Measurements from ENCODE around the gene GALNT2. TPM values are rescaled to one million over a fixed set of nuclear protein-coding genes. Genes with fewer than 3 reads are reported as not detected.

GALNT2 gene
- total and polyA plus RNA-seq, 2 of the 13 experiments (the other 11 are each of a cell fraction or from before 2014, with no cell fraction given), result 39.3 to 39.6 TPM

DNA sequence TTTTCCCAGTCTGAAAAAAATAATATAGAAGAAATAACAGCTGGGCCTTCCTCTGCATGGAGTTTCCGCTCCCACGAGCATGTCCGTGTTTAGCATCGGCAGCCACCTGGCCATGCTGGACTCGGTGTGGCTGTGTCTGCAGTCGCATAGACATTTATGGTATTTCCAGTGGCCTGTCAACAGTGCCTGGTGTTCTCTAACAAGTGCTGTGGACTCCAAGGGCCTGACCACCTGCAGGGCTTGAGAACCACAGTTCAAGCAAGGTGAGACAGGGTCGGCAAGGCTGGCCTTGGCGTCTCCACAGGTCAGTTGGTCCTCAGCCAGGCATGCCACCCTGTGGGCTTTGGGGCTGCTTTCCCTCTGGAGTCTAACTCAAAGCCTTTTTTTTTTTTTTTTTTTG lies 234.3 kb downstream of the GALNT2 start:
- DNase-seq (ENCODE audit: low spot score), result no peak
- 43% methylated on average over 7 of the region's 8 CpGs for WGBS (ENCODE audit: low lambda C conversion rate)
- H3K27ac ChIP-seq (ENCODE audit: extremely low read length, insufficient read depth, low read length), result no peak overlapping the region
- no peak for FAIRE-seq
- POLR2A ChIA-PET, result no interaction called here
- intact Hi-C loops (cut with micrococcal nuclease; ENCODE audit: unreplicated experiment), result no loop called here
- H2AFZ ChIP-seq (ENCODE audit: low read length), result no peak overlapping the region
- H3K9me3 ChIP-seq (ENCODE audit: low read length), result no peaks in the 10 kb centered on the region
- H3K27me3 ChIP-seq (ENCODE audit: control insufficient read depth in 1 of 2, insufficient read depth in 2 of 2, low read length in 2 of 2), result no peaks in the 10 kb centered on the region; a peak in 1 of 5 replicates
- H3K4me1 ChIP-seq (ENCODE audit: insufficient read depth, low read length), result peaks cover 30% of the 10 kb centered on the region
- TF ChIP-seq POLR2A (IDR thresholded peaks at IDR 0.05; ENCODE audit: insufficient read depth in 1 of 2, low read depth in 2 of 2, low read length in 2 of 2), result no peak
- no peak for TF ChIP-seq CHD4 (IDR thresholded peaks at IDR 0.05; ENCODE audit: borderline replicate concordance, low read length)
- TF ChIP-seq, protein P1, sequence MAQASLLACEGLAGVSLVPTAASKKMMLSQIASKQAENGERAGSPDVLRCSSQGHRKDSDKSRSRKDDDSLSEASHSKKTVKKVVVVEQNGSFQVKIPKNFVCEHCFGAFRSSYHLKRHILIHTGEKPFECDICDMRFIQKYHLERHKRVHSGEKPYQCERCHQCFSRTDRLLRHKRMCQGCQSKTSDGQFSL (CRISPR knock-in tag; IDR thresholded peaks at IDR 0.05), result no peak
- TF ChIP-seq ZNF329 (CRISPR knock-in tag; IDR thresholded peaks at IDR 0.05; ENCODE audit: low read depth), result no peak
- TF ChIP-seq SP4 (CRISPR knock-in tag; IDR thresholded peaks at IDR 0.05), result no peak
- TF ChIP-seq HNF4A (CRISPR knock-in tag; IDR thresholded peaks at IDR 0.05), result 0 out of 2 replicates have a peak, but pooled peaks have one; percentile 2
- in situ Hi-C loops (cut with HindIII; ENCODE audit: extremely low pct_ligation_motif_present, low pct_unique_long_range_greater_than_20kb), result no loop called here
- no peaks in the 10 kb centered on the region for H4K20me1 ChIP-seq (ENCODE audit: insufficient read depth, low read length)
- ATAC-seq, result peak; percentile 48
- H3K36me3 ChIP-seq (replicated peaks in 1 of 2; ENCODE audit: control insufficient read depth in 1 of 2, insufficient read depth in 2 of 2, low read length in 2 of 2), result no peaks in the 10 kb centered on the region
- H3K79me2 ChIP-seq (ENCODE audit: insufficient read depth, low read length), result no peaks in the 10 kb centered on the region
- H3K4me2 ChIP-seq (ENCODE audit: low read depth, low read length), result peak overlapping the region; percentile 13; the same call in 1 of the 2 replicates
- no TSS peak for BruUV-seq (replicated peaks)
- no peak overlapping the region for H3K4me3 ChIP-seq (replicated peaks in 1 of 3; ENCODE audit: insufficient read depth in 1 of 3, low read depth in 2 of 3, low read length in 3 of 3)
- H3K9ac ChIP-seq (ENCODE audit: insufficient read depth, low read depth, low read length), result no peak overlapping the region
- CTCF ChIA-PET (ENCODE audit: low intra/inter-chr PET ratio, low total read pairs), result no interaction called here

DNA sequence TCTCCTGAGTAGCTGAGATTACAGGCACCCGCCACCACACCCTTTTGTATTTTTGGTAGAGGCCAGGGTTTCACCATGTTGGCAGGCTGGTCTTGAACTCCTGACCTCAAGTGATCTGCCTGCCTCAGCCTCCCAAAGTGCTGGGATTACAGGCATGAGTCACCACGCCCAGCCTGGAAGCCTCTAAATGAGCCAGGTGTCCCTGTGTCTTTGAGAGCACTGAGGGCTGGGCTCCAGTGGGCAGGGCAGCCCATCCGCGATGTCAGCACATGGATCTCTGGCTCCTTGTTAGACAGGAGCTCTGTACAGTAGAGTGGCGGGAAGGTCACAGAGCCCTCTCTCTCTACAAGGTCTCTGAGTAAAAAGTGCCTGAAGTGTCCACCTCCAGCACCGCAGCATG lies 234.8 kb downstream of the GALNT2 start:
- H3K36me3 ChIP-seq (replicated peaks in 1 of 2; ENCODE audit: control insufficient read depth in 1 of 2, insufficient read depth in 2 of 2, low read length in 2 of 2), result no peaks in the 10 kb centered on the region
- H3K27ac ChIP-seq (ENCODE audit: extremely low read length, insufficient read depth, low read length), result no peak overlapping the region
- 67% methylated on average over 3 of the region's 6 CpGs for WGBS (ENCODE audit: low lambda C conversion rate)
- in situ Hi-C loops (cut with HindIII; ENCODE audit: extremely low pct_ligation_motif_present, low pct_unique_long_range_greater_than_20kb) (no loop called here), intact Hi-C loops (cut with micrococcal nuclease; ENCODE audit: unreplicated experiment) (no loop called here)
- no peaks in the 10 kb centered on the region for H4K20me1 ChIP-seq (ENCODE audit: insufficient read depth, low read length)
- no peak overlapping the region for H3K9ac ChIP-seq (ENCODE audit: insufficient read depth, low read depth, low read length)
- no peak overlapping the region for H2AFZ ChIP-seq (ENCODE audit: low read length)
- POLR2A ChIA-PET, result no interaction called here
- ATAC-seq (no peak), DNase-seq (ENCODE audit: low spot score) (no peak), FAIRE-seq (no peak)
- no peaks in the 10 kb centered on the region; a peak in 1 of 5 replicates for H3K27me3 ChIP-seq (ENCODE audit: control insufficient read depth in 1 of 2, insufficient read depth in 2 of 2, low read length in 2 of 2)
- no TSS peak for BruUV-seq (replicated peaks)
- no peak for TF ChIP-seq ZNF75D (CRISPR knock-in tag; IDR thresholded peaks at IDR 0.05; ENCODE audit: borderline replicate concordance)
- TF ChIP-seq ZSCAN20 (CRISPR knock-in tag; IDR thresholded peaks at IDR 0.05; ENCODE audit: borderline replicate concordance), result no peak
- TF ChIP-seq, protein P2, sequence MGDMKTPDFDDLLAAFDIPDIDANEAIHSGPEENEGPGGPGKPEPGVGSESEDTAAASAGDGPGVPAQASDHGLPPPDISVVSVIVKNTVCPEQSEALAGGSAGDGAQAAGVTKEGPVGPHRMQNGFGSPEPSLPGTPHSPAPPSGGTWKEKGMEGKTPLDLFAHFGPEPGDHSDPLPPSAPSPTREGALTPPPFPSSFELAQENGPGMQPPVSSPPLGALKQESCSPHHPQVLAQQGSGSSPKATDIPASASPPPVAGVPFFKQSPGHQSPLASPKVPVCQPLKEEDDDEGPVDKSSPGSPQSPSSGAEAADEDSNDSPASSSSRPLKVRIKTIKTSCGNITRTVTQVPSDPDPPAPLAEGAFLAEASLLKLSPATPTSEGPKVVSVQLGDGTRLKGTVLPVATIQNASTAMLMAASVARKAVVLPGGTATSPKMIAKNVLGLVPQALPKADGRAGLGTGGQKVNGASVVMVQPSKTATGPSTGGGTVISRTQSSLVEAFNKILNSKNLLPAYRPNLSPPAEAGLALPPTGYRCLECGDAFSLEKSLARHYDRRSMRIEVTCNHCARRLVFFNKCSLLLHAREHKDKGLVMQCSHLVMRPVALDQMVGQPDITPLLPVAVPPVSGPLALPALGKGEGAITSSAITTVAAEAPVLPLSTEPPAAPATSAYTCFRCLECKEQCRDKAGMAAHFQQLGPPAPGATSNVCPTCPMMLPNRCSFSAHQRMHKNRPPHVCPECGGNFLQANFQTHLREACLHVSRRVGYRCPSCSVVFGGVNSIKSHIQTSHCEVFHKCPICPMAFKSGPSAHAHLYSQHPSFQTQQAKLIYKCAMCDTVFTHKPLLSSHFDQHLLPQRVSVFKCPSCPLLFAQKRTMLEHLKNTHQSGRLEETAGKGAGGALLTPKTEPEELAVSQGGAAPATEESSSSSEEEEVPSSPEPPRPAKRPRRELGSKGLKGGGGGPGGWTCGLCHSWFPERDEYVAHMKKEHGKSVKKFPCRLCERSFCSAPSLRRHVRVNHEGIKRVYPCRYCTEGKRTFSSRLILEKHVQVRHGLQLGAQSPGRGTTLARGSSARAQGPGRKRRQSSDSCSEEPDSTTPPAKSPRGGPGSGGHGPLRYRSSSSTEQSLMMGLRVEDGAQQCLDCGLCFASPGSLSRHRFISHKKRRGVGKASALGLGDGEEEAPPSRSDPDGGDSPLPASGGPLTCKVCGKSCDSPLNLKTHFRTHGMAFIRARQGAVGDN (CRISPR knock-in tag; IDR thresholded peaks at IDR 0.05), result no peak
- no peak for TF ChIP-seq TCF7L2 (IDR thresholded peaks at IDR 0.05; ENCODE audit: low read depth, low read length)
- H3K4me1 ChIP-seq (ENCODE audit: insufficient read depth, low read length), result peaks cover 30% of the 10 kb centered on the region
- no peak overlapping the region; a peak in 1 of 6 replicates for H3K4me3 ChIP-seq (replicated peaks in 1 of 3; ENCODE audit: insufficient read depth in 1 of 3, low read depth in 2 of 3, low read length in 3 of 3)
- no peaks in the 10 kb centered on the region for H3K79me2 ChIP-seq (ENCODE audit: insufficient read depth, low read length)
- no peak overlapping the region for H3K4me2 ChIP-seq (ENCODE audit: low read depth, low read length)
- no peaks in the 10 kb centered on the region for H3K9me3 ChIP-seq (ENCODE audit: low read length)
- CTCF ChIA-PET (ENCODE audit: low intra/inter-chr PET ratio, low total read pairs), result no interaction called here

All from HepG2 (cell line).